ENCODE results near the gene SCN8A.

SCN8A gene

DNA sequence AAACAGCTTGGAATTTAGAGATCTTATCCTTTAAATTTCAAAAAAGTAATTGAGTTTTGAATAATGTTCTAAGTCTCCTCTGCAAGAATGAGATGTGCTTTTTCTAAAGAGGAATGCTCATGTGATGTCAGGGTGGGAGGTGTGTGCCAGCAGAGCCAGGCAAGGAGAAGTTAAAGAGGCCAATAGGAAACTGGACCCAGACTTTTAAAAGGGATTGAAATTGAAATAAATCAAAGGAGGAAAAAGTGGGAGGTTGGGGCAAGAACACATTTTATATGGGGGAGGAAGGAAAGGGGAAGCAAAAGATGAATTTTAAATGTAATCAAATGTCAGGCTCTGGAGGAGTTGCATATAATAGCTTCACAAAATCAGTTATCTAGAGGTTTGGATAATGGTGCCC lies 131.4 kb downstream of the SCN8A start:
- DNase-seq: no peak

DNA sequence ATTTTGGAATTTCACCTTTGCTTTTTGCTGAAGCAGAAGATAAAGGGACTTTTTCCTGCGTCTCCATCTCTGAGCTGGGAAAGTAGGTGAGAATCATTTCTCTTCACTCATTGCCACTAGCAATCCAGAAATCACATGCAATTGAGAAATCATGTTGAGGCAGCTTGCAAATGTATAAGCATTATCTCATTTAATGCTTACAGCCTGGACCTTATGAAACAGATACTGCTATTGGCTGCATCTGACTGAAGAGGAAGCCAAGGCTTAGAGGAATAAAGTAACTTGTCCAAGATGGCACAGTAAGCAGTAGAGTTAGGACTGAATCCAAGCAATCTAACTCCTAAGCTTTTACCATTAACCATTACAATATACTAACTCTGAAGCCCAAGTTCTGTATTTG lies 135.1 kb downstream of the SCN8A start:
- DNase-seq: no peak

DNA sequence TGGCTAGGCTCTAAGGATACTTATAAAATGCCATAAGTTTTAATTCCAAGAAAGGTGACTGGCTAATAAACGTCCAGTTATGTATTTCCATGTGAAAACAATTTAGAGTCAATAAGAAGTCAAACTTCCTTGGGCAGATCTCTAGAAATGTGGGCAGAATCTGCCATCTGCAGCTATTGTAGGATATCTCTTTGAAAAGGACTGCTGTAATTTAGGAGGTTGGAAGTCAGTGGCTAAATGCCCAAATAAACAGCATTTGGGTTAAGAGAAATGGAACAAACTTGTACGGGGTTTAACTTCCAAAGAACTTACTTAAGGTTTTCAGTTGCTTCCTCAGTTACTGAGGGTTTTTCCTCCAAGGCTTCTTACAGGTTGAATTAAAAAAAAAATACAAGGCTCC lies 135.9 kb downstream of the SCN8A start:
- DNase-seq: no peak

DNA sequence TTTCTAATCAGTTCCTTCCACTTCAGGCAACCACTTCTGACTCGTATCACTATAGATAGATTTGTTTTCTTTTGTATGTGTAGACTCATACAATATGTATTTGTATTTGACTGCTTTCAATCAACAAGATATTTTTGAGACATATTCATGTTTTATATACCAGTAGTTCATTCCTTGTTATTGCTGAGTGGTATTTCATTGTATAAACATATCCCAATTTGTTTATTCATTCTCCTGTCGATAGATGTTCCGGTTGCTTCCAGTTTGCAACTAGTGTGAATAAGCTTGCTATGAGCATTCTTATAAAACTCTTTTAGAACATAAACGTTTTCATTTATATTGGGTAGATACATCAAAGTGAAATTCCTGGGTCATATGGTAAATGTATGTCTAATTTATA lies 138.3 kb downstream of the SCN8A start:
- no peak for DNase-seq

DNA sequence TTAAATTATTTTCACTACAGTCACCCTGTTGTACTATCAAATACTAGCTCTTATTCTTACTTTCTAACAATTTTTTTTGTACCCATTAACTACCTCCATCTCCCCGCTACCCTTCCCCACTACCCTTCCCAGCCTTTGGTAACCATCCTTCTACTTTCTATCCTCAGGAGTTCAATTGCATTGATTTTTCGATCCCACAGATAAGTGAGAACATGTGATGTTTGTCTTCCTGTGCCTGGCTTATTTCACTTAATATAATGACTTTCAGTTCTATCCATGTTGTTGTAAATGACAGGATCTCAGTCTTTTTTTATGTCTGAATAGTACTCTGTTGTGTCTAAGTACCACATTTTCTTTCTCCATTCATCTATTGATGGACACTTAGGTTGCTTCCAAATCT lies 139.7 kb downstream of the SCN8A start:
- DNase-seq: no peak

DNA sequence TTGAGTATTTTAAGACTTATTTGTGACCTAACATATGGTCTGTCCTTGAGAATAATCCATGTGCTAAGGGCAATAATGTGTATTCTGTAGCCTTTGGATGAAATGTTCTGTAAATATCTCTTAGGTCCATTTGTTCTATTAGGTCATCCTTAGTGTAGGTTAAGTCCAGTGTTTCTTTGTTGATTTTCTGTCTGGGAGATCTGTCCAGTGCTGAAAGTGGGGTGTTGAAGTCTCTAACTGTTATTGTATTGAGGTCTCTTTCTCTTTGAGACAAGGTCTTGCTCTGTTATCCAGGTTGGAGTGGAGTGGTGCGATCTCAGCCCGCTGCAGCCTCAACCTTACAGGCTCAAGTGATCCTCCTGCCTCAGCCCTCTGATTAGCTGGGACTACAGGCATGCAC lies 149.5 kb downstream of the SCN8A start:
- no peak for DNase-seq

DNA sequence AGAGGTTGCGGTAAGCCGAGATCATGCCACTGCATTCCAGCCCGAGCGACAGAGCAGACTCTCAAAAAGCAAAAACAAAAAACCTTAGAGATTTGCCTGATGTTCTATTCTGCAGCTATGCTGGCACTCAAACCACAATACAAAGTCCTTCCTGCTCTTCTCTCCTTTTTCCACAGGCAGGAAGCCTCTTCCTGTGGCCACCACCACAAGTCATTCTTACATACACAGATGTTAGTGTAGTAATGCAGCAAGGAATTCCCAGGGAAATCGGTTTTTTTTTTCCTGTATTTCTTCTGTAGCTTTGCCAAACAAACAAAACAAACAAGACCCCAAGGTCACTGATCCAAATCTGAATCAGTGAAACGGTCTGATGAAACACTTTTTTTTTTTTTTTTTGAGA lies 153.2 kb downstream of the SCN8A start:
- no peak for DNase-seq

DNA sequence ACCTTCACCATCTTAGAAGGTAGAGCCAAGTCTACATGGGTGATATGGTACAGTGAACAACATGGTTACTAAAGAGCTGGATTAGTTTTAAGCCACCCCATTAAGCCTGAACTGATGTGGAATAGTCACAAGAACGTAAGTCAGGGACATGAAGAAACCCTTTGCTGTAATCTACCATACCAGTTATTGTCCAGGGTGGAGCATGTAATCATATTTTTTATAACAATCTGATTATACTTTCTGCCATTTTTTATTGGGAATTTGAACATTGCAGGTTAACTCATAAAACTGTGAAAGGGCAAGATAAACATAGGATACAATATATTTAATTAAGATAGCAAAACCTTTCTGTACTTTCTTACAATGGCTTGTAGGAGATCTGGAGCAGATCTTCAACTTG lies 153.9 kb downstream of the SCN8A start:
- no peak for DNase-seq

DNA sequence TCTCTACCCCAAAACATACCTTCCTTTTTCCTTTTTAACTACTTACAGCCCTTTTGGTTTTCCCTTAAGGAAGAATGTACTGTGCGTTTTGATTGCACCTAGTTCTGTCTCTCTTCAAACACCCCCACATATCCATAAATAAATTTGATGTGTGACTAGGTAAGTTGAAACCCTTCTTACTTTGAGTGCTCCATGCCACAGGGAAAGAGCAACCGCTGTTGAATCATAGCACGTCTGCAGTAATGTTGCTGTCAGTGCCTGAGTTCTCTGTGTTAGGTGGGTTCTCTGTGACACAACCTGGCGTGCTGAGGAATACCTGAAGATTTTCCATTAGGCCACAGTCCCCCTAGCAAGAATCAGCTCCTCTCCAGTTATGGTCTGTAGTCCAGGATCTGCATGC lies 155.4 kb downstream of the SCN8A start:
- no peak for DNase-seq

DNA sequence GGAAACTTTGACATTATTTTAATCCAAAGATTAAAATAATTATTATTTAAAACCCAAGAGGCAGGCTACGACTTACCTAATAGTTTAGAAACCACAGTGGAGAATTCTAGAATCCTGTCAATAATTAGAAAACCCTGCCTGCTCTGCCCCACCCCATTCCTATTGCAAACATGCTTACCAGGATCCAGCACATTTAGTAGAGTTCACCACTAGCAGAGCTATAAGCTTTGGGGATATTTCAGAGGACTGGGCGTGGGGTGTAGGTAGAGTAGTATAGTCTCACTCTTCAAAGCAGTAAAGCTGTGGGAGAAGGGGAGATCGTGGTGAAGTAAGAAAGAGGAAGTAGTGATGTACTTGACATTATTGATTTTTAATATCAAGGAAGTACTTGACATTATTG lies 157.2 kb downstream of the SCN8A start:
- no peak for DNase-seq

DNA sequence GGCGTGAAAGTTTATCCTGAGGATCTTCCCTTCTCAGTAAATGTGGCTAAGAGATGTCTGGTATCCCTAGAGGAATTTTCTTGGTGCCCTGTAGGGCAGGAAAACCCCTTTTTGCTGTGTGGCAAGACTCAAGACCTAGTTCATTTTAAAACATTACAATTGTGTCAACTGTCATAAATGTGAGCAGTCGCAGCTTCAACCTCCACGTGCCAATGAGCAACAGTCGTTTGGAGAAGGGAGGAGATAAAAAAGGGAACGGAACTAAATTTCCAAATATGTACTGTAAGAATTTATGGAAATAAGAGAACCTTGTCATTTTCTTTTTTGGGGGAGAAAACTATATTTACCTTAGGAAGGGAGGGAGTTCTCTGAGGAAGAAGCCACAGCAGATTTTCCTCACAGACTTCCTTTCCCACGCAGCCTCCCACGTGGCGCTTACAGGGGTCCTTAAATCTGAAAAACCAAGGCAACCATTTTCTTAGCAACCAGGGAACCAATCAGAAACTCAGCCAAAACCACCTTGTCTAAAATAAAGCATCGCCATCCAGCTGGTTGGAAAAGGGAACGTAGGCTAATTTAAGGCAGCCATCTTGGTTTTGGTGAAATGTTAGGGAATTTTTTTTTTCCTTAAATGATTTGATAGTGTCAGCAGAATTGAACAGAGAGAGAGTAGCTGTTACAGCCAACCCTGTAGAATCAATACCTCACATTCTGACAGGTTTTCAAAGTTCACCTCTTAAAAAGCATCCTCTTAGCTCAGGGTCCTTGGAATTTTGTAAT lies 158.4 kb downstream of the SCN8A start:
- DNase-seq: no peak

DNA sequence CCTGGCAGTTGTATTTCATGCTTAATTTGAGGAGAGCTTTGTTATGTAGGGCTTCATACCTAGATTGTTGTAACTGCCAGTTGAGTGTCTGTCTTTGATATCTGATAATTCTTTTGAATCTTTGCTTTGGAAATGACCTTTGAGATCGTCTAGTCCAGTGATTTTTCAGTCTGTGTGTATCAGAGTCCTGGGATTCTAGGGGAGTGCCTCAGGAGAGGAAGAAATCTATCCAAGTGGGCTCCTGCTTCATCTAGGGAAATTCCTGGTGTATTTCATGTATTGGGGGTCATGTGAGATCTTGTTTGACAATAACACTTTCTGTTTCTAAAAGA lies 158.9 kb downstream of the SCN8A start:
- DNase-seq: no peak

DNA sequence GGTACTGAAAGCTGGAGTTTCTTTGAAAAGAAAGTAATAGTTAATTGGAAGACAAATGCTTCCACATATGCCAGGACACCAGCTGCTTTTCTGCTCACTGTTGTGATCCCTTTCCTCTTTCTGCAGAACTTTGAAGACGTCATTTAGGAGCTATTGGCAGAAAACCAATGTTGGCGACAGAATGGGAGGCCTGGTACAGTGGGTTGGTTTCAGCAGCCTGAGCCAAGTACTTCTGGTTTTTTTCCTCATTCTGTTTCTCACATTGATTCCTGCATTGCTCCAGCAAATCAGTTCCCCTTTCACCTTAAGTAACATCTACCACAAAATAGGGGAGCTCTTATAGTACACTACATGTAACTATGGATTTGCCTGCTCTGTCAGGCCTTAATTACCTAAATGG lies 160.6 kb downstream of the SCN8A start:
- DNase-seq: no peak

DNA sequence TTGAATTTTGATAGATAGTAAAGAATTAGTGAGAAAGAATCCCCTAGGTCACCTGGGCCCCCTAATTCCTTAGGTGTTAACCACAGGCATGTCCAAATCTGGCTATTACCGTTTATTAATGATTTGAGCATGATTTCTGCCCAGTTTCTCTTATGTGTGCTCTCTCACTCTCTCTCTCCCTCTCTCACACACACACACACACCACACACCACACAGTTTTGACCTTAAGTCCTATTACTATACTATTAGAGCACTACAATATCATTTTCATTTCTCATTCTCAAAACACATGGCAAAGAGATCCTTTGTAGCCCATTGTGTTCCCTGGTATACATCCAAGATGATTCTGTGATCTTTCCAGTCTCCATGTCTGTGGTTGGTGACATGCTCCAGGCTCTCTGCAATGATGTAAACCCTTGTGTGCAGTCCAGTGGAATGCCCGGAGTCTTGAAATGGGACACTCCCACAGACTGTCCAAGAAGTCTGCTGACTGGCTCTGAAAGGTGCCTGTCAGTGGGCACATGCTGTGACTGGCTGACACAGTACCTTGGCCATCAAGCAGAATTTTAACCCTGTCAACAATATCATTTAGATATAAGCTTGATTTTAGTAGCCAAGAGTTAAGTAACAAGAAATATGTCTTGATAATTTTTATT lies 161.3 kb downstream of the SCN8A start:
- no peak for DNase-seq

DNA sequence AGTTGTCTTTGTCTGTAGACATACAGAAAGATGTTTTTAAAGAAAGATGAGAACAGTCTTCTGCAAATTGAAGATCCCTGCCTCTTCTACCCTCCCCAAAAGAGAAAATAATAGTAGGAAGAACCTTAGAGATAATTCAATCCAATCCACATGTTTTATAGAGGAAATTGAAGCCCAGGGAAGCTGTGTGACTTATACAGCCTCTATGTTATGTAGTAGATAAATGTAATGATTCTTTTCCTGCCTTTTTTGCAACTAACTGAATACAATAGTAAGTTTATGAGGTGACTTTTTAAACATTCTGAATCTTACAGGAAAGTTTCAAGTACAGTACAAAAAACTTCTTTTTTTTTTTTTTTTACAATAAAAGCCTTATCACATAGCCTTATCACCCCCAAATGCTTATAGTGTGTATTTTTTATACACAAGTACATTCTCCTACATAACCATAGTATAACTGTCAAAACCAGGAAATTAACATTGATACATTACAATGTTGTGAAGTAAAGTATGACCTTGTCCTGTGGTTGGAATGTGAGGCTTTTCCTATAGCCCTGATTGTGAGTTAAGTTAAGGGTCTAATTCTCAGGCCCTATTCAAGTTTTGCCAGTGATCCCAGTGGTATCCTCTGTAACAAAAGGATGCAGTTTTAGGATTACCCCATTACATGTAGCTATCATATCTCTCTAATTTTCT lies 163.1 kb downstream of the SCN8A start:
- no peak for DNase-seq

DNA sequence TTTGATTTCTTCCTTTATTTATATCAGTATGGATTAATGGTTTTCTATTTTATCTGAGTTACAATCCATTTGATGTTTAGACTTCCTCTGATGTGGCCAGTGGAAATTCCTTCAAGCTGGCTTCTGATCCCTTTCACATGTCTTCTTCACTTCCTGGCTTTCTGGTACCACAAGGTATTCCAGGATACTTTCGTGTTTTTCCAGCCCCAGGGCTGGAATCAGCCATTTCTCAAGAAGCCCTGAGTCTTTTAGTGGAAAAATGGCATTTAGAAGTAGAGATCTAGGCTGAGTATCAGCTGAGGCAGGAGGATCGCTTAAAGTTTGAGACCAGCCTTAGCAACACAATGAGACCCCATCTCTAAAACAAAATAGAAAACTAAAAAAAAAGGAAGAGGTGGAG lies 164.2 kb downstream of the SCN8A start:
- no peak for DNase-seq

DNA sequence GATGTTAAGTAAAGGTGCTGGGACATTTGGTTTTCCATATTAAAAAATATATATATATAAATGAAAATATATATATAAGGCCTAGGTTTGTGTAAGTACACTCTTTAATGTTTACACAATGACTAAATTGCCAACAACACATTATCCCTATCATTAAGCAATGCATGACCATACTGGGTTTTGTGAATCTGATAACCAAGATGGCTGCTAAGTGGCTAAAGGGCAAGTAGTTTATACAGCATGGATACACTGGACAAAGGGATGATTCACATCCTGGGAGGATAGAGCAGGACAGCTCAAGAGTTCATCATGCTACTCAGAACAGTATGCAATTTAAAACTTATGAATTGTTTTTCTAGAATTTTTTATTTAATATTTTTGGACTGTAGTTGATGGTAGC lies 168.1 kb downstream of the SCN8A start:
- DNase-seq: no peak

DNA sequence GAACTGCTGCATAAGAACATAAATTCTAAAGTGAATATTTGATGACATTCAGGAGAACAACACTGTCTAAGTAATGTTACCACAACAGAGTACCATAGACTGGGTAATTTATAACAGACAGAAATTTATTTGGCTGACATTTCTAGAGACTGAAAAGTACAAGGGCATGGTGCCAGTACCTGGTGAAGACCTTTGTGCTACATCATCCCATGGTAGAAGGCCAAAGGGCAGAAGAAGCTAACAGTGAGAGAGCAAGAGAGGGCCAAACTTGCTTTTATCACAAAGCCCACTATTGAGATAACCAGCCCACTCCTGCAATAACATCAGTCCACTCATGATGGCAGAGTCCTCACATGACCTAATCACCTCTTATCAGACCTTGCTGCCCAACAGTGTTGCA lies 168.7 kb downstream of the SCN8A start:
- DNase-seq: no peak

DNA sequence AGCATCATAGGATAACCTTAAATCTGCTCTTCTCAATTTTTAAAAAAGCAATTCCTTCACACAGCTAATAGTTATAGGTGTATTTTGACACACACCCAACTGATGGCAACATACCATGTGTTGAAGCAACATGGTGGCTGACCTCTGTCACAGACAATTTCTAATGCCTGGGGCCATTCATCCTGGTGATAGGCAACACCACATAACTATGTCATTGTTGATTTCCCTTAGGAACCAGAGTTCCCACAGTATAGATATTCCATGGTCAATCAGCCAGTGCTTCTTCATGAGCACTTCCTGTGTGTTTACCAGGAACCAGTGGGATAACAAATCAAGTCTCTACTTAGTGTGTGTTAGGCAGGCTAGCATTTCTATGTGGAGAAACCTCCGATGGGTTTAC lies 169.2 kb downstream of the SCN8A start:
- no peak for DNase-seq

DNA sequence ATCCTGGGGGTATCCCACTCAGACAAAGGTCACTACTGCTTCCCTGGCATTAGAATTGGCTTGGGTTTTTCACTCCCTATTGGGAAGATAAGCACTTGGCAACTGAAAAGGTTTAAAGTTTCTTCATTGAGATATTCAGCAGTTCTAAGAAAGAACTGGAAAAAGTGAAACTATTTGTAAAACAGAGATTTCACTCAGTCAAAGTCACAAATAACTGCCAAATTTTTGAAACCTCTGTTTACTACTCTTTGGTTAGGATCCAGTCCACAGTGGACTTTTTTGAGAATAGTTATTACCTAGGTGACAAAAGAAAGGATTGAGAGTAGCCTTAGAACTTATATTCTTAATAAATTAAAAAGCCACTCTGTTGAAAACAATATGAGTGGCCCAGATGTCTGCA lies 172.7 kb downstream of the SCN8A start:
- no peak for DNase-seq

DNA sequence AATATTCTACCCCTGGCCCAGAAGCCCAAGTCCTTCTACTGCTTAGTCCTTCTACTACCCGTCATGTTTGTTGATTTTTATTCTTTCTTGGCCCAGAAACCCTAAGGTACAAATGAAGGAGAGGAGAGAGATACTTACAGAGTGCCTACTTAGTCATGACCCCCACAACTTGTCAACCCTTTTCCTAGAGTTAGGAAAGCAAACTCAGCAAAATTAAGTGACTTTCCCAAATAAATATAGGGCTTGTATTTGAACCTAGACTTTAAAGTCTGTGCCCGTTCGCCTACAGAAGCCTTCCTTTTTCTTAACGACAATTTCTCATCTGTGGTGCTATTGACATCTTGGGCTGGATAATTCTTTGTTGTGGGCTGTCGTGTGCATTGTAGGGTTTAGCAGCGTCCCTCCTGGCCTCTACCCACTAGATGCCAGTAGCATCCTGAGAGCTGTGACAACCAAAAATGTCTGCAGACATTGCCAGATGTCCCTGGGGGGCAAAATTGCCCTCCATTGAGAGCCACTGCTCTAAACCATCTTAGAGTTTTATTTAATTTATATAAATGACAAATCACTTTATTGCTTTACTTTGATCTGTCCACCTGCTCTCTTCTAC lies 175.1 kb downstream of the SCN8A start:
- DNase-seq: no peak

DNA sequence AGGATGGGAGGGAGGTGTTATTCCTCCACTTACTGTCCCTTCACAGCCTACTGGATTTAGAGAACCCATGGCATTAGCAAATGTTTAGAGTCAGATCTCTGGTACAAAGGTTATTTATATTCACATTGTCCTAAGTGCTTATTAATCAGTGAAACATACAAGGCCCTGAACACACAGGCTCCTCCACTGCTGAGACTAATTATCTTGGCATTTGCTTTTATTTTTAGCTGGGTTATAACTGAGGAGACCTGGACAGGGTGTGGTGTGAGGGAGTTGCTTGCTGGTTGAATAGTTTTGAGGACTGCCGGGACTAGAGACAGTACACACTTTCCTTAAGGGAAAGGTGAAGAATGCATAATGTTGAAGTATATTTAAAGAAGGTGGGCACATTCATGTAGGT lies 180.0 kb downstream of the SCN8A start:
- no peak for DNase-seq

DNA sequence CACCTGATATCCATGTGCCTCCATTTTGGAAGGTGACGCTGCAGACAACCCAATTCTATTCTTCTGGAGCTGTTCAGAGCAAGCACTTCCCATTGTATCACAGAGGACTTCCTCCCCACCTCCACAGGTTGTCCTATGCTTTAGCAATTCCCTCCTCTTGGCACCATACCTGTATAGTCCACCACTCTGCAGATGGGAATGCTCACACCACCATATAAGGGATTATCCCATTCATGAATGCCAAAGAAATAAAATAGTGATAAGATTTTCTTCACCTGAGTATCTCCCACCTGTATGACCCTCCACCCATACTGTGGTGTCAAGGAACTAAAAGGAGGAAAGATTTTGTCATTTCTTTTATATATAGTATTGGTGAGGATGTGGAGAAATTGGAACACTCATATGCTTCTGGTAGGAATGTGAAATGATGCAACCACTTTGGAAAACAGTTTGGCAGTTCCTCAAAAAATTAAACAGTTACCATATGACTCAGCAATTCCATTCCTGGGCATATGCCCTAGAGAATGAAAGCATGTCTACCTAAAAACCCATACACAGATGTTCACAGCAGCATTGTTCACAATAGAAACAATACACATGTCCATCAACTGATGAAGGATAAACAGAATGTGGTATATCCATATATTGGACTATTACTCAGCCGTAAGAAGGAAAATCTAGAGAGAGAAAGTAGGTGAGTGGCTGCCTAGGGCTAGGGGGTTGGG lies 182.3 kb downstream of the SCN8A start:
- no peak for DNase-seq

Measured in CD4-positive, alpha-beta T cell treated with Interferon alpha-2 for 1 hour (primary cell).